K562 (cell line): Measurements from ENCODE around the gene ABCA4. TPM values are rescaled to one million over a fixed set of nuclear protein-coding genes. Genes with fewer than 3 reads are reported as not detected.

Experiments
- ATAC-seq: fragments of 200-7000 bp; cut with Tn5 transposase; 3 replicates; pipeline ENCODE4 v1.9.1; 2020; ENCODE audit warnings: moderate library complexity
- BruUV-seq: library from RNA; stranded (reverse); fragments of 400-500 nt; replicated peaks from 2 replicates; lab custom pipeline; 2021; lab: Mats Ljungman, UMichigan
- CTCF ChIA-PET: fragments of 300-600 bp; formaldehyde crosslinking; extraction: SDS; loops from one replicate; lab custom pipeline; 2021; ENCODE audit warnings: low intra/inter-chr PET ratio; lab: Yijun Ruan, JAX
- POLR2A ChIA-PET: fragments of 300-600, 350-650 bp; sonication (Branson Sonifier 250); formaldehyde crosslinking; extraction: SDS; loops from one replicate; lab custom pipeline; 2021; ENCODE audit warnings: antibody characterized with exemption, inconsistent platforms; lab: Yijun Ruan, JAX
- DNase-seq, 4 experiments: peaks; one replicate each; pipeline versions ENCODE4 v3.0.0 to v3.0.0-alpha.2; 2011 to 2018; ENCODE audit warnings: low spot score in 3 of 4, mixed read lengths in 3 of 4; ENCODE audit errors: extremely low read depth in 1 of 4
- FAIRE-seq: peaks from 2 replicates; lab custom pipeline; 2011; peaks lifted over from hg19 to GRCh38; lab: Jason Lieb, UNC
- H2AFZ ChIP-seq: 2 replicates; pipeline ENCODE4 v1.6.0; 2011; ENCODE audit warnings: low read depth, low read length, control low read depth, inconsistent platforms
- H3K27ac ChIP-seq: fragments of 200-600 bp; 3 replicates; pipeline ENCODE4 v1.8.0; 2011; ENCODE audit warnings: low read depth, mild to moderate bottlenecking, control low read depth, inconsistent platforms, low read length, moderate library complexity, mixed read lengths; ENCODE audit errors: extremely low read depth
- H3K27me3 ChIP-seq, 2 experiments: fragments of 300-600 bp in 1 of 2; 2 replicates in 1 of 2; 3 replicates in 1 of 2; pipeline versions ENCODE4 v1.6.0 to v1.8.0; 2011; ENCODE audit warnings: inconsistent platforms in 2 of 2, low read length in 2 of 2, mild to moderate bottlenecking in 1 of 2, mixed read lengths in 1 of 2, moderate library complexity in 1 of 2; ENCODE audit not compliant: control insufficient read depth in 2 of 2, insufficient read depth in 2 of 2
- H3K36me3 ChIP-seq: fragments of 300-600 bp; 3 replicates; pipeline ENCODE4 v1.8.0; 2011; ENCODE audit warnings: mild to moderate bottlenecking, low read length, inconsistent platforms; ENCODE audit not compliant: control insufficient read depth, insufficient read depth
- H3K4me1 ChIP-seq, 2 experiments: fragments of 200-600 bp in 1 of 2; replicated peaks in 1 of 2; 2 replicates in 1 of 2; 3 replicates in 1 of 2; pipeline versions ENCODE4 v1.5.1 to v1.8.0; 2011; ENCODE audit warnings: inconsistent platforms in 2 of 2, low read length in 2 of 2, mild to moderate bottlenecking in 1 of 2, mixed read lengths in 1 of 2, moderate library complexity in 1 of 2; ENCODE audit not compliant: control insufficient read depth in 2 of 2, insufficient read depth in 2 of 2
- H3K4me2 ChIP-seq: 2 replicates; pipeline ENCODE4 v1.6.1; 2011; ENCODE audit warnings: low read length, control low read depth, inconsistent platforms, mixed read lengths; ENCODE audit not compliant: insufficient read depth
- H3K4me3 ChIP-seq: fragments of 200-600 bp; sonication (generic), shearing (Covaris generic); 2 replicates; pipeline ENCODE4 v1.5.1; 2016; ENCODE audit warnings: control low read depth, inconsistent platforms
- H3K79me2 ChIP-seq: fragments of 200-600 bp; 3 replicates; pipeline ENCODE4 v1.8.0; 2011; ENCODE audit warnings: low read length, inconsistent platforms; ENCODE audit not compliant: control insufficient read depth, insufficient read depth
- H3K9ac ChIP-seq, 2 experiments: 2 replicates each; pipeline versions ENCODE4 v1.6.0 to v1.6.1; 2011; ENCODE audit warnings: low read depth in 2 of 2, low read length in 2 of 2, control low read depth in 1 of 2, inconsistent platforms in 1 of 2, mild to moderate bottlenecking in 1 of 2, mixed read lengths in 1 of 2; ENCODE audit not compliant: insufficient read depth in 1 of 2
- H3K9me1 ChIP-seq: one replicate; pipeline ENCODE4 v1.6.0; 2011; ENCODE audit warnings: inconsistent platforms, mild to moderate bottlenecking, low read length, moderate library complexity; ENCODE audit not compliant: control insufficient read depth, insufficient read depth
- H3K9me3 ChIP-seq: replicated peaks from 2 replicates; pipeline ENCODE4 v1.5.1; 2011; ENCODE audit warnings: low read depth, low read length, inconsistent platforms; ENCODE audit not compliant: control insufficient read depth, insufficient read depth
- H4K20me1 ChIP-seq: replicated peaks from 2 replicates; pipeline ENCODE4 v1.6.1; 2011; ENCODE audit warnings: low read length, inconsistent platforms, mixed read lengths; ENCODE audit not compliant: control insufficient read depth, insufficient read depth
- IFI16 ChIP-seq: fragments of 250-450 bp; sonication (Bioruptor Pico); IDR thresholded peaks from 2 replicates; pipeline ENCODE4 v2.1.2; 2022; ENCODE audit warnings: mild to moderate bottlenecking, inconsistent platforms
- MAFG ChIP-seq: fragments of 450-650 bp; conservative IDR thresholded peaks from 2 replicates; pipeline ENCODE4 v1.6.1; 2016; ENCODE audit warnings: missing genetic modification characterization, missing compliant biosample characterization
- MBD1 ChIP-seq: fragments of 250-450 bp; sonication (Bioruptor Pico); IDR thresholded peaks from 2 replicates; pipeline ENCODE4 v1.8.0; 2022; ENCODE audit warnings: inconsistent platforms
- RBM15 ChIP-seq: fragments of 200-400 bp; formaldehyde crosslinking; IDR thresholded peaks from 2 replicates; pipeline ENCODE4 v1.6.1; 2018; ENCODE audit warnings: mild to moderate bottlenecking, low read length, moderate library complexity; ENCODE audit not compliant: insufficient read depth
- SIRT6 ChIP-seq: IDR thresholded peaks from one replicate; pipeline ENCODE4 v1.6.1; 2012; ENCODE audit warnings: low read depth, mild to moderate bottlenecking, control low read depth, inconsistent platforms, low read length, moderate library complexity
- ZNF316 ChIP-seq: fragments of 450-650 bp; IDR thresholded peaks from 2 replicates; pipeline ENCODE4 v1.6.1; 2016
- WGBS: fragments of 100-300 bp; shearing (Covaris generic); methylation state at CpG from one replicate; pipeline ENCODE4 v1.1.6; 2016; ENCODE audit warnings: low coverage, mixed read lengths; ENCODE audit not compliant: insufficient coverage; ENCODE audit errors: missing lambda C conversion rate; 5-methylcytosine and 5-hydroxymethylcytosine counted together
- in situ Hi-C: fragments of 300-500 bp; cut with MboI; formaldehyde crosslinking; loops from 4 replicates; pipeline ENCODE4 v1.15.0; 2018; ENCODE audit warnings: inconsistent platforms, mixed read lengths
- intact Hi-C: fragments of 100-400 bp; cut with micrococcal nuclease; formaldehyde crosslinking; loops from 2 replicates; pipeline ENCODE4 v1.14.2; 2022
- polyA plus RNA-seq, 8 experiments: library from polyadenylated mRNA; depleted of rRNA in 4 of 8; stranded (reverse) in 5 of 8; unstranded in 3 of 8; fragments of >200 nt; fragmentation: Nextera tagmentation in 2 of 8; fragmentation: Illumina TruSeq in 1 of 8; extraction: Ambion mirVana in 2 of 8; extraction: Trizol in 1 of 8; gene quantifications; 2 replicates each; pipeline versions ENCODE4 v1.2.1 to v1.2.3, GENCODE V29; 2011 to 2014; ENCODE audit warnings: inconsistent platforms in 1 of 8, missing spikeins in 1 of 8
- total RNA-seq, 7 experiments: library from RNA; depleted of rRNA in 6 of 7; stranded (reverse); fragments of >200 nt in 6 of 7; fragmentation: Illumina TruSeq in 2 of 7; extraction: Trizol in 2 of 7; gene quantifications; 2 replicates each; pipeline versions ENCODE4 v1.2.1 to v1.2.3, GENCODE V29; 2011 to 2021; ENCODE audit warnings: low replicate concordance in 1 of 7

Gene ABCA4
- total and polyA plus RNA-seq, 9 of the 15 experiments (the other 6 are each of a cell fraction or from before 2014, with no cell fraction given) = 0.01 to 0.04 TPM; not detected in 7

- ChIA-PET CTCF (no interaction called here), POLR2A (interaction anchor here (0.7 to 1.1 kb wide), 2 partner anchors 9 to 16 kb away, joined by 3 read pairs; no protein-coding TSS in a partner anchor)
- Histone ChIP-seq H3K27ac (no peak overlapping the region), H3K4me1 (no peaks in the 10 kb centered on the region), H3K4me3 (no peak overlapping the region), H3K36me3 (no peaks in the 10 kb centered on the region), H3K9ac (no peak overlapping the region), H3K79me2 (no peaks in the 10 kb centered on the region), H3K27me3 (peaks cover 4 to 16% of the 10 kb centered on the region in 2 experiments; a peak in 4 of 5 replicates), H3K9me1 (no peaks in the 10 kb centered on the region), H3K4me2 (no peak overlapping the region), H2AFZ (no peak overlapping the region), H4K20me1 (no peaks in the 10 kb centered on the region; the same call in 1 of the 2 replicates), H3K9me3 (no peaks in the 10 kb centered on the region)
- in situ Hi-C loops = no loop called here
- ATAC-seq (no peak), FAIRE-seq (no peak), DNase-seq (no peak)
- no TSS peak for BruUV-seq
- intact Hi-C loops = no loop called here
- TF ChIP-seq MBD1 (CRISPR knock-in tag) (no peak), RBM15 (no peak), ZNF316 (no peak), SIRT6 (no peak), IFI16 (no peak), MAFG (tag) (no peak)
- 3% methylated on average over 3 of the region's 3 CpGs for WGBS
Observed at GRCh38 chr1:94079989-94080388, 41.0 kb downstream of the ABCA4 start.
